Muscle layer of colon (tissue), 2 donors: ENCODE data around the gene PADI4.
"Not testable (repeated sequence)": the region's sequence is repeated elsewhere in the genome, so short reads cannot be mapped to it uniquely, and the experiment has no call there.

Experiments
- H3K27ac ChIP-seq: one replicate; pipeline ENCODE4 v1.7.0; 2013; ENCODE audit warnings: low read depth, mild to moderate bottlenecking, low read length, moderate library complexity
- H3K27me3 ChIP-seq, 2 donors: one replicate each; pipeline ENCODE4 v1.7.0; 2013; ENCODE audit warnings: low read length in 2 of 2, mild to moderate bottlenecking in 2 of 2; ENCODE audit not compliant: insufficient read depth in 2 of 2, control insufficient read depth in 1 of 2
- H3K36me3 ChIP-seq: one replicate; pipeline ENCODE4 v1.7.0; 2013; ENCODE audit warnings: mild to moderate bottlenecking, low read length; ENCODE audit not compliant: insufficient read depth
- H3K4me1 ChIP-seq: one replicate; pipeline ENCODE4 v1.7.0; 2013; ENCODE audit warnings: mild to moderate bottlenecking, low read length; ENCODE audit not compliant: insufficient read depth
- H3K4me3 ChIP-seq, 2 donors: one replicate each; pipeline ENCODE4 v1.7.0; 2013; ENCODE audit warnings: low read length in 2 of 2, low read depth in 1 of 2, mild to moderate bottlenecking in 1 of 2, moderate library complexity in 1 of 2
- H3K9ac ChIP-seq: one replicate; pipeline ENCODE4 v1.7.0; 2013; ENCODE audit warnings: low read length
- H3K9me3 ChIP-seq: one replicate; pipeline ENCODE4 v1.7.0; 2013; ENCODE audit warnings: mild to moderate bottlenecking, low read length
- donor health status: abdominal sarcoma.
- donor health status: Adenocarcinoma of cecum.

Gene PADI4

DNA sequence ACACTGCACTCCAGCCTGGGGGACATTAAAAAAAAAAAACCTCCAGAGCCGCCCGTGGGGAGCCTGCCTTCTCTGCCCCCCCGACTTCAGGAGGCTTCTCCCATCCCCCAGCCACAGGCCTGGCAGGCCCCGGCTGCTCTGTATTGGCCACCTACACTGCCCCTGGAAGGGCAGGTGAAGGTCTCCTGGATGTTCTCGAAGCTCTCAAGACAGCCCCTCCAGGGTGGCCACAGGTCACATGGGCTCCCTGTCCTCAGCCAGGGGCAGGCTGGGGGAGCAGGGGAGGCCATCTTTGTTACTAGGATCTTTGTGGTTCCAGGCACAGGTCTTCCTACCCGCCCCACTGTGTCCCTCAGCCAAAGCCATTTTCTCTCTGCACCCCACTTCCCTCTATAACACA, 96.8 kb downstream of the PADI4 start:
- no peaks in the 10 kb centered on the region for H3K9me3 ChIP-seq
- no peaks in the 10 kb centered on the region for H3K27me3 ChIP-seq

DNA sequence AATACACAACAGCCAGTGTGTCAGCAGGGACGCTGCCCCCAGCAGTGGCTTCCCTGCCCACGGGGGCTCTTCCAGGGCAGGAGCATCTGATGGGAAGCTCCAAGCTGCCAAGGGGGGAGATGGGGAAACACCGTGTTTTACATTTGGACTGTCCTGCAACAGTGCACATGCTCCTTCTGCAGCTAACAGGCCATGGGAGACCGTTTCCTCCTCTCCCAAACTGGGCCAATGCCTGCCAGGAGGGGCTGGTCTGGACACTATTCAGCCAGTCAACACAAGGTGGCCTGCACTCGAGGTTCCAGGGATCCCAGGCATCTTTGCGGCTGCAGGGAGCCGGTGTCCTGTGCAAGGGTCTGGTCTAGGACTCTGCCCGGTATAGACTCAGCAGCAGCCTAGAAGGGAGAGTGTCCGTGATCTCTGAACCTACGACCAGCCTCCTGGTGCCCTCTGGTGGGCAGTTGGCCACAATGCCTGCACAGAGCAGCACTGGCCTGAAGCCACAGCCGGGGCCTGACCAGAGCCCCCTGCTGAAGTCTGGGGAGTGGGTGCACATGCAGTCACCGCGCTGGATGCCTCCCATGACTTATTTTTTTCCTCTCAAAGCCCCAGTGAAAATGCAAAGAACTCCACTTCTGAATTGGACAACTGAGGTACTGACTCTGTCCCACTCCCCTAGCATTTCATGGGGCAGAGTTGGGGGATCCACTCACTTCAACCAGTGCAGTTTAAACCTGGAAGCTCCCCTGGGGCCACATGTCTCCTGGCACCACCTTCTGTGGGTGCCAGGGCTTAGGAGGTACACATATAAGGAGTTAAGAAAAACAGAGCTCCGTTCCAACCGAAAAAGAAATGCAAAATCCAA, 98.1 kb downstream of the PADI4 start:
- H3K27me3 ChIP-seq: no peaks in the 10 kb centered on the region
- H3K9ac ChIP-seq: no peak overlapping the region
- H3K36me3 ChIP-seq: peaks cover 25% of the 10 kb centered on the region
- no peaks in the 10 kb centered on the region for H3K4me1 ChIP-seq
- H3K9me3 ChIP-seq: no peaks in the 10 kb centered on the region
- no peak overlapping the region for H3K27ac ChIP-seq
- no peak overlapping the region for H3K4me3 ChIP-seq

More for the DNA sequence above, 96.8 kb downstream of the PADI4 start:
- no peak overlapping the region for H3K27ac ChIP-seq
- peaks cover 17% of the 10 kb centered on the region for H3K36me3 ChIP-seq
- no peak overlapping the region for H3K4me3 ChIP-seq
- no peak overlapping the region for H3K9ac ChIP-seq
- H3K4me1 ChIP-seq: no peaks in the 10 kb centered on the region

DNA sequence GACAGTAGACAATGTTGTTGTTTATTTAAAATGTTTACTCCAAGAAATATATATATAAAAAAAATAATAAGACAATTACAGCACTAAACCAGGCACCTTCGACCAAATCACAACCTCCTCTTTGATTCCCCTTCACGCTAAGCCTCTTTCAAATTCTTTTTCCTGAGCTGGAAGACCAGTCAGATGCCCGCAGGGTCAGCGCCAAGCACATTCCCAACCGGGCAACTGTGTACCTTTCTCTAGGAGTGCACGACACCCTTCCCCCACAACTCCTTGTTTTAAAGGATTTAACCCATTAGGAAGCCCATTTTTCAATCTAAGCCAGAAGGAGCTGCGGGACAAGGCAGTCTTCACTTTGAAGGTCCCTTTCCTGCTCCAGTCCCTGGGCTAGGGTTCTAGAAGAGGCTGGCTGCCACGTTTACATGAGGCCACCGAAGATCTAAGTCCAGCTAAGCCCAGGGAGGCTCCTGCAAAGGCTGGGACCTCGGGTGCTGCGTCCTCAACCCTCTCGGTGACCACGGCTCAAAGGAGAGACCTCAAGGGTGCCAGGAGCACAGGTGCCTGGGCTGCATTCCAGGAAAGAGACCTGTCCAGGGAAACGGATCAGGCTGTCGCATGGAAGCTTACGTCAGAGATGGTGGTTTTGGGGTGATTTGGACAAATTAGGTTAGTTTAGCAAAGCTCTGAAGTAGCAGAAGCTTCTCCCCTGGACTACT, 98.9 kb downstream of the PADI4 start:
- not testable (repeated sequence) for H3K27ac ChIP-seq, H3K9ac ChIP-seq, H3K27me3 ChIP-seq, H3K4me3 ChIP-seq, H3K9me3 ChIP-seq, H3K4me1 ChIP-seq
- peaks cover 31% of the 10 kb centered on the region for H3K36me3 ChIP-seq

DNA sequence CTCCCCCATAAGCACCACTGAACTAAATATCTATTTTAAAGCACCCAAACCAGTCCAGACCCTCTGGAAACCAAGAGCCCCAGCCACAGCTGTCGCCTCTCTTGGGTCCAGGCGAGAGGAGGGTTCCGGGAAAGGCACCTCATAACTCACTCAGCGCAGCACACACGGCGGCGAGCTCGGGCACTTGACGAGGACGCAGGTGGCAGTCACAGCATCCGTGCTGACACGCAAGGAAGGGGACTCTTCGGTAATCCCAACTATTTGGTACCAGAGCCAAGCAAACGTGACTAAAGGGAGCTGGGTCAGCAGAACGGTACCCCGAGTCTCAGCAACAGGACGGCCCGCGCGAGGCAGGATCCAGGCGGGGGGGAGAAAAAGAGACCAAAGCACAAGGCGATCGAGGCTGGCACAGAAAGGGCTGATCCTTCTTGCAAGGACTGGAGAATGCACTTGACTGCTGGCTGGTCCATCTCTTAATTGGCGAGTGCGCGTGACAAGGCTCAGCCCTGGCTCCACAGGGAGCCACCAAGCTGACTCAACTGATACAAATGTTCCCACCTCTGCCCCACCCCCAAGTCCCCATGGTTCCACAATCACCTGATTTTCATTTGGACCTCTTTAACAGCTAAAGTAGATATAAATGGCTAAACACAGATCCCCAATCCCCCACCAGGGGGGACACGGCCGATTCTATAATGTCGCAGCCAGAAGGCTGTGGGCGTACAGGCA, 100.0 kb downstream of the PADI4 start:
- H3K27me3 ChIP-seq, H3K9me3 ChIP-seq, H3K9ac ChIP-seq, H3K27ac ChIP-seq, H3K4me3 ChIP-seq, H3K4me1 ChIP-seq: not testable (repeated sequence)
- peaks cover 42% of the 10 kb centered on the region for H3K36me3 ChIP-seq

DNA sequence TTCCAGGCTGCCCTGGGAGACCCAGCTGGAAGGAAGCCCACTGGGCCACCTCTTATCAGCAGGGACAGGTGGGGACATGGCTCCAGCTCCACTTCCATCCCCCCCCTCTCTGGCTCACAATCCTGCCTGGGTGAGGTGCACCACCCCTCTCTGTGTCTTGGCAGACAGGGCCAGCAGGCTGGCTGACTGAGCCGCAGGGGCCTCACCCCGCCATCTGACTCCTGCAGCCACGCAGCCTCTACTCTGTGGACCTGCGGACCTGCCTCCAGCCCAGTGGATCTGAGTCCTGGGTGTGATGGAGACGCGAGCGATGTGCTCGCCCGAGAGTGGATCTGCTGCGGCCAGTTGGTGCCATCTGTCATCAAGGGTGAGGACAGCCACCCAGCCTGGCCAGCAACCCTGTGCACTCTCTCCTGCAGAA, 101.4 kb downstream of the PADI4 start:
- no peaks in the 10 kb centered on the region for H3K9me3 ChIP-seq
- no peaks in the 10 kb centered on the region for H3K27me3 ChIP-seq
- peaks cover 54% of the 10 kb centered on the region for H3K36me3 ChIP-seq
- H3K27ac ChIP-seq: no peak overlapping the region
- H3K9ac ChIP-seq: no peak overlapping the region
- no peak overlapping the region for H3K4me3 ChIP-seq
- no peaks in the 10 kb centered on the region for H3K4me1 ChIP-seq

DNA sequence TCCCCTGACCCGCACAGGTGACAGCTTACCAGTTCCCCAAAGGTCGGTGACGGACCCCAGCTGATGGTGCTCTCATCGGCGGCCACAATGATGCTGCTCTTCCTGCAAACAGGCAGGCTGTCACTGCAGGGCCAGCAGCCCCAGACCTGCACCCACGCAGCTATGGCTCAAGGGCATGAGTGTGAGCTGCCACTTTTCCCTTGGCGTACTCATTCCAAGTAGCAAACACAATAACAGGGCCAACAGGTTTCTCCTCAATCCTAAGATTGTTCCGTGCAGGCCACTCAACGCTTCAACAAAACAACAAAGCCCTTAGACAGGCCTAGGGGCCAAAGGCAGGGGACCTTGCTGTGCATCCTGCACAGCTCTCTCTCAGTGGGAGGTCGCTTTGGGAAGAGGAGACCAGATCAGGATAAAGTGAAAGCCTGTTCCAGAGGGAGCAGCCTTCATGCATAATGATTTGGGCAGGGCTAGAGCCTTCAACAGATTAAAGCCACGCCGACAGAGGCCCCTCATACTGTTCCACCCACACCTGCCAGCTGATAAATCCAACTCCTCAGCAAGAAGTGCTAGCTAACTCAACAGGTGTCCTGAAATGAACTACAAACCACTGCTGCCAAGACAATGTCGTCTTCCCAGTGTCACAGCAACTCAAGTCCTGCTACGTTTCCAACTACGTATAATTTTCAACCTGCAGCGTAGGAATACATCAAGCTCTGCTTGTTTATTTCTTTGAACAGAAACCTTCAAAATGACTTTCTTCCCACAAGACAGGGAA, 104.3 kb downstream of the PADI4 start:
- Histone ChIP-seq H3K27me3 (no peaks in the 10 kb centered on the region), H3K4me1 (no peaks in the 10 kb centered on the region), H3K36me3 (peaks cover 70% of the 10 kb centered on the region), H3K4me3 (no peak overlapping the region), H3K27ac (no peak overlapping the region), H3K9me3 (no peaks in the 10 kb centered on the region), H3K9ac (no peak overlapping the region)
